Right lobe of liver (tissue), 6 donors: ENCODE data around the gene SLC35B2. TPM values are rescaled to one million over a fixed set of nuclear protein-coding genes. Genes with fewer than 3 reads are reported as not detected.

Experiments
- ATAC-seq, 4 donors: fragments of 200-7000 bp; cut with Tn5 transposase; one replicate each; pipeline ENCODE4 v1.9.1; 2020; ENCODE audit warnings: mild to moderate bottlenecking in 4 of 4, moderate library complexity in 4 of 4
- DNase-seq, 3 donors: peaks; one replicate each; pipeline ENCODE4 v3.0.0-alpha.2; 2020
- H3K27ac ChIP-seq, 3 donors: fragments of 200-600 bp; one replicate each; pipeline ENCODE4 v1.8.0; 2022
- H3K27me3 ChIP-seq, 2 donors: fragments of 200-600 bp; one replicate each; pipeline ENCODE4 v1.8.0; 2022
- H3K36me3 ChIP-seq, 4 donors: fragments of 200-600 bp; sonication (generic) in 1 of 4; one replicate each; pipeline versions ENCODE4 v1.5.1 to v1.8.0; 2017 to 2022; ENCODE audit warnings: control low read depth in 1 of 4
- H3K4me1 ChIP-seq, 4 donors: fragments of 200-600 bp; sonication (generic) in 1 of 4; one replicate each; pipeline versions ENCODE4 v1.5.1 to v1.8.0; 2017 to 2022; ENCODE audit warnings: control low read depth in 1 of 4
- H3K4me3 ChIP-seq, 3 donors: fragments of 200-600 bp; one replicate each; pipeline ENCODE4 v1.8.0; 2022
- H3K9me3 ChIP-seq, 4 donors: fragments of 200-600 bp; sonication (generic) in 1 of 4; one replicate each; pipeline versions ENCODE4 v1.5.1 to v1.8.0; 2017 to 2022; ENCODE audit warnings: control low read depth in 1 of 4
- CTCF ChIP-seq, 4 donors: fragments of 200-600 bp in 3 of 4; fragments of 450-650 bp in 1 of 4; IDR thresholded peaks; one replicate each; pipeline versions ENCODE4 v1.5.1 to v1.8.0; 2016 to 2022; ENCODE audit warnings: antibody characterized with exemption in 4 of 4, mild to moderate bottlenecking in 2 of 4
- POLR2A ChIP-seq: fragments of 450-650 bp; IDR thresholded peaks from one replicate; pipeline ENCODE4 v1.6.1; 2017; ENCODE audit warnings: antibody characterized with exemption, mild to moderate bottlenecking
- WGBS: methylation state at CpG from one replicate; pipeline ENCODE4 v1.1.6; 2018; ENCODE audit warnings: low coverage, low lambda C conversion rate; ENCODE audit not compliant: insufficient coverage; ENCODE audit errors: missing lambda C conversion rate; 5-methylcytosine and 5-hydroxymethylcytosine counted together
- intact Hi-C, 2 donors: fragments of 100-400 bp; cut with DNase I; formaldehyde crosslinking; loops; one replicate each; pipeline versions ENCODE4 v1.11.2 to v1.14.1; 2022
- total RNA-seq, 6 experiments: library from RNA; depleted of rRNA in 2 of 6; stranded (reverse); fragments of >200 nt in 2 of 6; fragmentation: NEBNext Ultra II Directional in 3 of 6; extraction: Animal tissue kit (Norgen Biotek cat#: 25700) in 3 of 6; gene quantifications; one replicate each; pipeline versions ENCODE4 v1.1.0 to v1.2.4, GENCODE V29; 2016 to 2023
- donor health status: DM: no; HTN: yes; CAD: no.
- donor health status: DM: no; HTN: no; CAD: no.
- donor health status: DM: no; HTN: no; CAD: no.
- donor health status: DM: no; HTN: yes; CAD: no.
- donor health status: DM: no; HTN: yes; CAD: no.

Gene SLC35B2
- total RNA-seq, 6 experiments from 2014 or later: 15.1 to 29.0 (median 20.9) TPM

- intact Hi-C loops: no loop called here
- TF ChIP-seq POLR2A: no peak
- no peak for TF ChIP-seq CTCF (IDR thresholded peaks at IDR 0.05)
- ATAC-seq (no peak), DNase-seq (no peak)
- Histone ChIP-seq H3K9me3 (no peaks in the 10 kb centered on the region), H3K4me3 (no peak overlapping the region), H3K27ac (peak overlapping the region in 2 of 3 donors; percentile 20 to 77), H3K4me1 (peaks cover 0 to 76% (median 28%) of the 10 kb centered on the region in 4 donors), H3K27me3 (no peaks in the 10 kb centered on the region), H3K36me3 (peaks cover 0 to 5% (median 0%) of the 10 kb centered on the region in 4 donors)
- WGBS: 40% methylated on average over 2 of the region's 7 CpGs
Observed at GRCh38 chr6:44227148-44227793, 30.1 kb downstream of the SLC35B2 start.

- intact Hi-C loops: no loop called here
- Histone ChIP-seq H3K9me3 (no peaks in the 10 kb centered on the region), H3K4me3 (no peak overlapping the region), H3K27ac (peak overlapping the region in 2 of 3 donors; percentile 20 to 77), H3K27me3 (no peaks in the 10 kb centered on the region), H3K36me3 (no peaks in the 10 kb centered on the region), H3K4me1 (peaks cover 0 to 84% (median 31%) of the 10 kb centered on the region in 4 donors)
- DNase-seq: no peak
- TF ChIP-seq CTCF (IDR thresholded peaks at IDR 0.05) (no peak), POLR2A (no peak)
- no peak for ATAC-seq
- WGBS: 26% methylated on average over 13 of the region's 15 CpGs
Observed at GRCh38 chr6:44226368-44227147, 30.8 kb downstream of the SLC35B2 start.

- peak in 1 of 4 donors; percentile 10 for TF ChIP-seq CTCF (IDR thresholded peaks at IDR 0.05)
- no peak for TF ChIP-seq POLR2A
- Histone ChIP-seq H3K9me3 (no peaks in the 10 kb centered on the region), H3K4me1 (peaks cover 0 to 92% (median 36%) of the 10 kb centered on the region in 4 donors), H3K36me3 (no peaks in the 10 kb centered on the region), H3K27me3 (no peaks in the 10 kb centered on the region), H3K4me3 (peak overlapping the region in 1 of 3 donors; percentile 13), H3K27ac (peak overlapping the region in 1 of 3 donors; percentile 77)
- DNase-seq (peak in 2 of 3 donors; percentile 79 to 84), ATAC-seq (peak in 2 of 4 donors; percentile 7 to 35)
- intact Hi-C loops: no loop called here
- 38% methylated on average over 7 of the region's 8 CpGs for WGBS
Observed at GRCh38 chr6:44225579-44226325, 31.6 kb downstream of the SLC35B2 start.

GRCh38 chr6:44224965-44225305 is 32.4 kb downstream of the SLC35B2 start:
- H3K4me1 ChIP-seq: peaks cover 0 to 91% (median 37%) of the 10 kb centered on the region in 4 donors
- no peak for ATAC-seq
- intact Hi-C loops: no loop called here
- no peak for DNase-seq
- H3K9me3 ChIP-seq: no peaks in the 10 kb centered on the region
- H3K4me3 ChIP-seq: peak overlapping the region in 1 of 3 donors; percentile 80
- peak overlapping the region in 1 of 3 donors; percentile 77 for H3K27ac ChIP-seq
- H3K36me3 ChIP-seq: no peaks in the 10 kb centered on the region
- WGBS: 54% methylated on average over 2 of the region's 4 CpGs
- H3K27me3 ChIP-seq: no peaks in the 10 kb centered on the region
- TF ChIP-seq POLR2A (no peak), CTCF (IDR thresholded peaks at IDR 0.05) (no peak)
